Measurements from ENCODE around the gene GRIN2A.

- TF ChIP-seq YY1 (IDR thresholded peaks at IDR 0.05; ENCODE audit: insufficient read depth, insufficient read length) (no peak), ZNF274 (IDR thresholded peaks at IDR 0.05; ENCODE audit: low read depth, low read length) (no peak)
Observed at GRCh38 chr16:10085078-10085798, 97.0 kb downstream of the GRIN2A start.

Measured in NT2/D1 (cell line).